Esophagus (tissue), 2 donors: ENCODE data around the gene CYB561. TPM values are rescaled to one million over a fixed set of nuclear protein-coding genes. Genes with fewer than 3 reads are reported as not detected.

ENCODE experiments used
- H3K27ac ChIP-seq, 2 donors: one replicate each; pipeline ENCODE4 v1.5.1; 2013; ENCODE audit warnings: low read depth in 2 of 2, mild to moderate bottlenecking in 2 of 2, inconsistent platforms in 1 of 2, low read length in 1 of 2, moderate library complexity in 1 of 2
- H3K27me3 ChIP-seq, 2 donors: one replicate each; pipeline ENCODE4 v1.6.1; 2013; ENCODE audit warnings: low read length in 2 of 2, control low read depth in 1 of 2, mild to moderate bottlenecking in 1 of 2; ENCODE audit not compliant: insufficient read depth in 2 of 2, control insufficient read depth in 1 of 2
- H3K36me3 ChIP-seq, 2 donors: one replicate each; pipeline ENCODE4 v1.6.1; 2013; ENCODE audit warnings: low read length in 1 of 2; ENCODE audit not compliant: control insufficient read depth in 2 of 2, insufficient read depth in 2 of 2
- H3K4me1 ChIP-seq, 2 donors: one replicate each; pipeline ENCODE4 v1.6.1; 2013; ENCODE audit warnings: low read length in 1 of 2; ENCODE audit not compliant: control insufficient read depth in 2 of 2, insufficient read depth in 2 of 2
- H3K4me3 ChIP-seq, 2 donors: one replicate each; pipeline ENCODE4 v1.5.1; 2013; ENCODE audit warnings: low read length in 2 of 2, mild to moderate bottlenecking in 2 of 2, low read depth in 1 of 2, moderate library complexity in 1 of 2
- H3K9me3 ChIP-seq, 2 donors: one replicate each; pipeline ENCODE4 v1.6.1; 2013; ENCODE audit warnings: mild to moderate bottlenecking in 2 of 2, low read depth in 1 of 2, low read length in 1 of 2, moderate library complexity in 1 of 2; ENCODE audit not compliant: control insufficient read depth in 2 of 2, insufficient read depth in 1 of 2
- WGBS, 2 donors: extraction: QIAGEN DNeasy Blood & Tissue Kit; methylation state at CpG; one replicate each; pipeline ENCODE4 v1.1.7; 2013; 5-methylcytosine and 5-hydroxymethylcytosine counted together
- polyA plus RNA-seq, 2 donors: library from polyadenylated mRNA; stranded (reverse); fragments of 200-250 nt; gene quantifications; one replicate each; pipeline ENCODE4 v1.2.3, GENCODE V29; 2013
- donor health status: healthy with polysubstance abuse.
- donor health status: Bipolar disorder and iron deficiency.

CYB561 gene
- polyA plus RNA-seq, 2 donors, result 35.0 to 45.6 TPM

DNA sequence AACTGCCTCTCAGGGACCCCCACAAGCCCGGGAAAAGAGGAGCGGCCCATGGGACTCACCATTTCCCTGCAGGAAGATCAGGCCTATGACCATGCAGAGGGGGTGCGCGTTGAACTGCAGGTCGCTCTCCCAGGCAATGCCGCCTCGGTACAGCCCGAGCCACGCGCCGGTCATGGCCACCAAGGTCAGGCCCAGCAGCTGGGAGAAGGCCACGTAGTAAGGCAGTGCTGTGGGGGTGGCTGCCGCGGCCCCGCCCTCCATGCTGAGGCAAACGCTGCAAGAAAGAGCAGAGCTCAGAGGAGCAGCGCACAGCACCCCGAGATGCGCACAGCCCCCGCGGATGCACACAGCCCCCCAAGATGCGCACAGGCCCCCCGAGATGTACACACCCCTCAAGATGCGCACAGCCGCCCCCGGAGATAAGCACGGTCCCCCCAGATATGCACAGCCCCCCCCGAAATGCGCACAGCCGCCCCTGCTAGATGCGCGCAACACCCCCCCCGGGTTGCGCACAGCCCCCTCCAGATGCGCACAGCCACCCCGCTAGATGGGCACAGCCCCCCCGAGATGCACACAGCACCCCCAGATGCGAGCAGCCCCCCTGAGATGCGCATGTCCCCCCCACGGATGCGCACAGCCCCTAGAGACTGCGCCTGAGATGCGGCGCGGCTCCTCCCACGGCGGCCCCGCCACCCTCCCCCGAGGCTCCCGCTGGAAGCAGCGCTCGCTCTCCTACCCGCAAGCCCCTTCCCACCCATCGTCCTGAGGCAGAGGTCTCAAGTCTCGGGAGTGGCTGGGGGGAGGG is 8.6 kb downstream of the CYB561 start:
- peaks cover 13 to 27% of the 10 kb centered on the region in 2 donors for H3K4me1 ChIP-seq

DNA sequence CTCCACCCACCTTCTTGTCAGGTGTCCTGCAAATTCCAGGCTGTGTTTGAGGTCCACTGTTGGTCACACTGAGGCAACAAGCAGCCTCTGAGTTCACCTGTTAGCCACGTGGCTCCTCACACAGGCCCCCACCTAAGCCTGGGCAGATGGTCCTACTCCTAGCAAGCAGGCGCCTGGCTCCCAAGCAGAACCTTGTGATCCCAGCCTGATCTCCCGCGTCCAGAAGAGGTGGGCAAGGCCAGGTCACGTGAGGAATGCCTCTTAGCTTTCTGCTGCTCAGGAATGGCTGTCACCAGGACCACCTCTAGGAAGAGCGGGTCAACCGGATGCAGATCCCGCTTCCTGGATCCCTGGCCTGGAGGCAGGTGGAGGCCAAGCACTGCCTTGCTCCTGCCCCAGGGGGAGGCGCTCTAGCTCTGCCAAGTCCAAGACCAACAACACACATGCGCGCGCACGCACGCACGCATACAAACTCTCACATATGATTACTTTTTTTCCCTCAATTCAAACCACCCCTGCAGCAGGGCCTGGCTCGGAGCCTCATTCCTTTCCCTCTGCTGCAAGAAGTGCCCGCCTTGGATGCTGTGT is 9.5 kb downstream of the CYB561 start:
- H3K36me3 ChIP-seq, result peaks cover 0 to 10% of the 10 kb centered on the region in 2 donors
- no peaks in the 10 kb centered on the region for H3K9me3 ChIP-seq
- H3K4me3 ChIP-seq, result no peak overlapping the region
- H3K27ac ChIP-seq, result peak overlapping the region in 1 of 2 donors; percentile 6
- 66 to 73% methylated on average over 17 of the region's 17 CpGs for WGBS, 2 donors
- H3K27me3 ChIP-seq, result no peaks in the 10 kb centered on the region
- H3K4me1 ChIP-seq, result peaks cover 13 to 27% of the 10 kb centered on the region in 2 donors

More for the DNA sequence above, 8.6 kb downstream of the CYB561 start:
- Histone ChIP-seq H3K4me3 (no peak overlapping the region), H3K27me3 (no peaks in the 10 kb centered on the region), H3K9me3 (no peaks in the 10 kb centered on the region), H3K36me3 (peaks cover 0 to 10% of the 10 kb centered on the region in 2 donors), H3K27ac (no peak overlapping the region)
- 72 to 79% methylated on average over 51 to 55 of the region's 55 CpGs for WGBS, 2 donors

DNA sequence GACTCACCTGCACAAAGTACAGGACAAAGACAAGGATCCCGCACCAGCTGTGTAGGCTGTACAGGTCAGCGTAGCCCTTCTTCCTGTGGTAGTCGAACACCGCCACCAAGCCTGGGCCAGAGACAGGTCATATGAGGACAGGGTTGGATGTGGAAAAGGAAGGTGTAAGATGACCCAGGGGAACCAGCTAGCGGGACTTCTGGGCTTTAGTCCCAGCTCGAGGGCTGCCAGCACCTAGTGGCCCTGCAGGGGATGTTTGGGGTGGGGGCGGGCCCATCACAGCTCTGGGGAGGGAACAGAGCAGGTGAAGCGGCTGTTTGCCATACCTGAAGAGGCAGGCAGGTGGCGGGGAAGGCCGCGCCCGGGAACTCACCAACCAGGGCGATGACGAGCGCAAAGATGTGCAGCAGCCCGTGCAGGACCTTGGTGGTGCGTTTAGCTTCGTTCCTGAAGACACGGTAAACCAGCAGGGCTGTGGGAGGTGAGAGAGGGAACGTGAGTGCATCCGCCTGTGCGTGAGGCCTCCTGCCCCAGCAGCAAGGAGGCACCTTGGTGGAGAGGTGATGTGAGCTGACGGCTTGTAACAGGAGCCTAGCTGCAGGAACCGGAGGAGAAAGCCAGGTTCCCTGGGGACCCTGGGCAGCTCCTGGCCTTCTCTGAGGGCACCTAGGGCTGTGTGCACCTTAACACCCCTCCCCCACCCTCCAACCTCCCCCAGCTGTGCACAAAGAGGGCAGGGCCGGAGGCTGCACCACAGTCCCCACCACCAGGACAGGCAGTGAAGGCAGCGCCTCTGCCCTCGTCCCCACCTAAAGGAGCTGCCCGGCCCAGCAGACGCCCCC is 10.2 kb downstream of the CYB561 start:
- 60 to 64% methylated on average over 29 of the region's 29 CpGs for WGBS, 2 donors
- Histone ChIP-seq H3K27me3 (no peaks in the 10 kb centered on the region), H3K27ac (peak overlapping the region; percentile 38 to 82), H3K4me1 (peaks cover 13 to 27% of the 10 kb centered on the region in 2 donors), H3K9me3 (no peaks in the 10 kb centered on the region), H3K36me3 (peaks cover 0 to 7% of the 10 kb centered on the region in 2 donors), H3K4me3 (no peak overlapping the region)

DNA sequence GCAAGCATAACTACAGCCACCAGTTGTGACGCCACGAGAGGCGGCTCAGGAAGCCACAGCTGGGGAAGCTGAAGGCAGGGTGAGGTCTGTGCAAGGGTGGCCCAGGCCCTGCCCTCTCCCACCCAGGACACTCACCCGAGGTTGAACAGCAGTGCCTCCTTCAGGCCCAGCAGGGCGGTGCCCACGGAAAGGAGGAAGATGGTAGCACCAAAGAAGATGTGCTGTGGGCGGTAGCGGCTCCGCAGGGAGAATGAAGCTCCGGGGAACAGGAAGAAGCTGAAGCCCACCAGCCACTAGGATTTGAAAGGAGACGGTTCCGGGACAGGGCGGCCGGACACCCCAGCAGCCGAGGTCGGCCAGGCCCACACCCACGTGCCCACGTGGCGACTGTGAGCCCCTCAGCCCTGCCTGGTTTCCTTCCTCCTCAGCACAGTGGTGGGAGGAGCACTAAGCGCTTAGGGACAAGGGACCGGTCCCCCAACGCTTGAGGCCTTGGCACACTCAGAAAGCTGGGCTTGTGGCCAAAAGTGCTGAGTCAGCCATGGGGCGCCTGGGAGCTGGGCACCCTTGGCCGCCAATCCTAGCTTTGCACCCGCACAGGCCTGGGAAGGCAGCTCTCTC is 11.0 kb downstream of the CYB561 start:
- H3K9me3 ChIP-seq, result no peaks in the 10 kb centered on the region
- no peaks in the 10 kb centered on the region for H3K27me3 ChIP-seq
- WGBS, 2 donors, result 44 to 49% methylated on average over 25 of the region's 25 CpGs
- peaks cover 0 to 9% of the 10 kb centered on the region in 2 donors for H3K36me3 ChIP-seq
- H3K4me1 ChIP-seq, result peaks cover 13 to 27% of the 10 kb centered on the region in 2 donors
- peak overlapping the region; percentile 35 to 82 for H3K27ac ChIP-seq
- H3K4me3 ChIP-seq, result no peak overlapping the region

DNA sequence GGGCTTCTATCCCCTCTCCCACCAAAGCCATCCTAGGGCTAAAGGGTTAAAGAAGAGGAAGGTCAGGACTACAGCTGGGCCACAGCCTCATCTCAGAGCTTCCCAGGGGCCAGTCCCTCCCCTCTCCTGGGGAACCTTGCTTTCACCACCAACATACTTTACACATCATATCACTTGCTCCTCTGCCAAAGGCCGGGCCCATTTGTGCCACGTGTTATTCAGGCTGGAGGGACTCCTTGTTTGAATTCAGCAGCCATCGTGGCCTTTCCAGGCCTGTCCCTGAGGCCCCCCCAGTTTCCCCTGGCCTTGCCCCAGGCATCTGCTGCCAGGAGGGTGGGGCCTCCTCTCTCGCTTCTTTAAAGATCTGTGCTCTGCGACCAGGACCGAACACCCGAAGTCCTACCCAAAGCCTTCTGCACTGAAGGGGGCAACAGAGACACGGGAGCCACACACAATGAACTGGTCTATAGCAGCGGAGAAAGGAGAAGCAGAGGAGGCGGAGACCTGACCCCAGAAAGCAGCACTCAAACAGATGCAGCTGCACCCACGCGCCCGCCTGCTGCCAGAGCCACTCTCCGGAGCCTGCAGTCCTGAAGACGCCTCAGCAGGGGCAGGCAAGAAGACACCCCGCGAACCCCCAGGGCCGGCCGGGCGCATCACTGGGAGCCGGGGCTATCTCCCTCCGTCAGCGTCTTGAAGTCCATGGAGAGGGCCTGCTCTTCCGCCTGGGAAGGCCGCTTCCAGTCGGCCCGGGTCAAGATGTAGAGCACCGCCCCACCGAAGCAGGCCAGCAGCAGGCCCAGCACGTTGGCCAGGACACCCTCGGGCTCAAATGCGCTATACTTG is 12.1 kb downstream of the CYB561 start:
- Histone ChIP-seq H3K36me3 (peaks cover 0 to 10% of the 10 kb centered on the region in 2 donors), H3K27me3 (no peaks in the 10 kb centered on the region), H3K27ac (peak overlapping the region; percentile 18 to 65), H3K4me3 (no peak overlapping the region), H3K4me1 (peaks cover 13 to 27% of the 10 kb centered on the region in 2 donors), H3K9me3 (no peaks in the 10 kb centered on the region)
- WGBS, 2 donors, result 68 to 70% methylated on average over 30 to 32 of the region's 32 CpGs

DNA sequence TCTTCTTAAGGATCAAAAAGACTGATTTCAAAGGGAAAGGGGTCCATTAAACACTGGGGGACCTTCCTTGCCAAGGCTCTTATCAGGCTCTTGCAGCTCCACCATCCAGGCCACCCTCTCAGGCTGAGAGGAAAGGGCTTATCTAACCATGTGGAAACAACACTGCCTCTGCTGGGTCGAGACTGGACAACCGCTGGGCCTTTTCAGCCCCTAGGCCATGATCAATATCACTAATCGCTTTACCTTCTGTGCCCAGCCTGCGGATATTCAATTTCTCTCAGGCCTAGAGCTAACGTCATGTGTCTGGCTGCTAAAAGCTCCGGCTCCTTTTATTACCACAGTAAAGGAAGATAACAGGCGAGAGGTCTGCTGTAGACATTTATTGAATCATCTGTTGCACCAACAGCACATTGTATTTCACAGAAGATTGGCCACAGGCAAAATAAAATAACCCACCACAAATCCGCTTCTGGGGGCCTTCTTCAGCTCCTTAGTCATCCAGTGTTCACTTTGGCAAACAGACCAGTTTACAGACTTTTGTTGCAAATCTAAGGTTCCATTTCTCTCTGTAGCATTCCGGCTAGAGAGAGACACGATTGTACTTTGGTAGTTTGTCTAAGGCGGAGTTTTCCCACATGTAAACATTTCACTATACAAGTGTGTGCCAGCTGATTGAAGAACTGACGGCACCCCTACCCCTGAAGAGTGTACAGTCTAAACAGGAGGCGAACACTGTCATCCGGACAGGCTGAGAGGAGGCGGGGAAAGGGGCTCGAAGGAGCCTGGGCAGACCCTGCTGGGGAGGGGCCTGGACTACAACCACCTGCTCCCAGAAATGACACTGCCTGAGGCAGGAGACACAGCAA is 13.9 kb downstream of the CYB561 start:
- no peak overlapping the region for H3K4me3 ChIP-seq
- WGBS, 2 donors, result 64 to 69% methylated on average over 16 of the region's 16 CpGs
- no peaks in the 10 kb centered on the region for H3K27me3 ChIP-seq
- peaks cover 13 to 22% of the 10 kb centered on the region in 2 donors for H3K4me1 ChIP-seq
- no peaks in the 10 kb centered on the region for H3K9me3 ChIP-seq
- peaks cover 0 to 10% of the 10 kb centered on the region in 2 donors for H3K36me3 ChIP-seq
- peak overlapping the region in 1 of 2 donors; percentile 8 for H3K27ac ChIP-seq

DNA sequence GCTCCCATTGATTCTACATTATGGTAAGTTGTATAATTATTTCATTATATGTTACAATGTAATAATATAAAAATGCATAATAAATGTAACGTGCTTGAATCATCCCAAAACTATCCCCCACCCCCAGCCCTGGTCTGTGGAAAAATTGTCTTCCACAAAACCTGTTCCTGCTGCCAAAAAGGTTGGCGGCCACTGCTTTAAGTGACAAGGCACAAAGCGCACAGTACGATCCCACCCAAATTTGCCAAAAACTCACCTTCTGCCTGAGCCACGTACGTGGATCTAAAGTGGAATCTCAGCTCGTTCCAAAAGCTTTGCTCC is 14.5 kb downstream of the CYB561 start:
- H3K9me3 ChIP-seq, result no peaks in the 10 kb centered on the region
- 83 to 88% methylated on average over 7 of the region's 7 CpGs for WGBS, 2 donors
- H3K4me3 ChIP-seq, result no peak overlapping the region
- no peaks in the 10 kb centered on the region for H3K27me3 ChIP-seq
- H3K4me1 ChIP-seq, result peaks cover 12 to 17% of the 10 kb centered on the region in 2 donors
- no peak overlapping the region for H3K27ac ChIP-seq
- peaks cover 0 to 7% of the 10 kb centered on the region in 2 donors for H3K36me3 ChIP-seq

DNA sequence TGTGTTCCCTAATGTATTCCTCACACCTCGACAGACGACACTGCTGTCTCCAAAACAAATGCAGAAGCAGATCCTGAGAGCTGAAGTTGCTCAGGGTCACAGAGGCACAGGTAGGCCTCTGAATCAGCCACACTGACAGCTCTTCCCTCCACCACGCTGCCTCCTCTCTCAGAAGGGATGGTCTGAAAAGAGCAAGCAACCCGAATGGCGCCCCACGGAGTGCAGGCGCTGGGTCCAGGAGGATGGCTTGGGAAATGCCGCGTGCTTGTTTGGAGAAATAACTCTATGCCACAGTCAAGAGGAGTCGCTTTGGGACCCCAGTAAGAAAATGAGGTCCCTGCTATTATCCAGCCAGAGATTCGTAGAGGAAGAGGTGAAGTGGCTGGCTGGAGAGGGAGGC is 15.9 kb downstream of the CYB561 start:
- H3K27me3 ChIP-seq, result no peaks in the 10 kb centered on the region
- H3K9me3 ChIP-seq, result no peaks in the 10 kb centered on the region
- no peak overlapping the region for H3K4me3 ChIP-seq
- no peak overlapping the region for H3K27ac ChIP-seq
- 84 to 87% methylated on average over 11 of the region's 11 CpGs for WGBS, 2 donors
- H3K4me1 ChIP-seq, result peaks cover 3 to 7% of the 10 kb centered on the region in 2 donors
- H3K36me3 ChIP-seq, result peaks cover 0 to 4% of the 10 kb centered on the region in 2 donors
